Measurements from ENCODE around the gene COL23A1.

The COL23A1 gene

GRCh38 chr5:178590141-178590923 lies at the start of gene COL23A1:
Gene COL23A1, minus strand, starts transcription at chr5:178590393.
- peak in 1 of 2 donors; percentile 6 for DNase-seq (ENCODE audit: low read depth in 2 of 2)

- DNase-seq (ENCODE audit: low read depth in 2 of 2) = no peak
These were observed 47.3 kb upstream of the COL23A1 start for GRCh38 chr5:178637356-178638074.

GRCh38 chr5:178632285-178632684 lies 42.1 kb upstream of the COL23A1 start:
- DNase-seq (ENCODE audit: low read depth in 2 of 2) = no peak

GRCh38 chr5:178630951-178631350 lies 40.8 kb upstream of the COL23A1 start:
- no peak for DNase-seq (ENCODE audit: low read depth in 2 of 2)

- DNase-seq (ENCODE audit: low read depth in 2 of 2) = no peak
These were observed 40.3 kb upstream of the COL23A1 start for GRCh38 chr5:178630475-178630930.

- DNase-seq (ENCODE audit: low read depth in 2 of 2) = no peak
These were observed 37.0 kb upstream of the COL23A1 start for GRCh38 chr5:178627259-178627598.

GRCh38 chr5:178626484-178627258 lies 36.5 kb upstream of the COL23A1 start, which contains the start of gene CLK4:
Gene CLK4, minus strand, starts transcription at chr5:178627050. Its CDS starts 3,634 bp downstream, at chr5:178623416.
- peak; percentile 94 to 95 for DNase-seq (ENCODE audit: low read depth in 2 of 2)

GRCh38 chr5:178625679-178626483 lies 35.7 kb upstream of the COL23A1 start:
- DNase-seq (ENCODE audit: low read depth in 2 of 2) = no peak

GRCh38 chr5:178624631-178625546 lies 34.7 kb upstream of the COL23A1 start:
- DNase-seq (ENCODE audit: low read depth in 2 of 2) = no peak

GRCh38 chr5:178622679-178623247 lies 32.6 kb upstream of the COL23A1 start:
- DNase-seq (ENCODE audit: low read depth in 2 of 2) = no peak

GRCh38 chr5:178619390-178619789 lies 29.2 kb upstream of the COL23A1 start:
- no peak for DNase-seq (ENCODE audit: low read depth in 2 of 2)

GRCh38 chr5:178612299-178612698 lies 22.1 kb upstream of the COL23A1 start:
- no peak for DNase-seq (ENCODE audit: low read depth in 2 of 2)

GRCh38 chr5:178606269-178606668 lies 16.1 kb upstream of the COL23A1 start:
- no peak for DNase-seq (ENCODE audit: low read depth in 2 of 2)

GRCh38 chr5:178605788-178606187 lies 15.6 kb upstream of the COL23A1 start:
- DNase-seq (ENCODE audit: low read depth in 2 of 2) = no peak

- DNase-seq (ENCODE audit: low read depth in 2 of 2) = no peak
These were observed 12.6 kb upstream of the COL23A1 start for GRCh38 chr5:178602752-178603151.

- DNase-seq (ENCODE audit: low read depth in 2 of 2) = no peak
These were observed 5.6 kb upstream of the COL23A1 start for GRCh38 chr5:178595750-178596149.

- DNase-seq (ENCODE audit: low read depth in 2 of 2) = no peak
These were observed 5.0 kb upstream of the COL23A1 start for GRCh38 chr5:178595150-178595549.

- no peak for DNase-seq (ENCODE audit: low read depth in 2 of 2)
These were observed 781 bp upstream of the COL23A1 start for GRCh38 chr5:178590924-178591423.
